K562 (cell line): Measurements from ENCODE around the gene KRT36. TPM values are rescaled to one million over a fixed set of nuclear protein-coding genes. Genes with fewer than 3 reads are reported as not detected.

ENCODE experiments used
- ATAC-seq: fragments of 200-7000 bp; cut with Tn5 transposase; 3 replicates; pipeline ENCODE4 v1.9.1; 2020; ENCODE audit warnings: moderate library complexity
- BruUV-seq: library from RNA; stranded (reverse); fragments of 400-500 nt; replicated peaks from 2 replicates; lab custom pipeline; 2021; lab: Mats Ljungman, UMichigan
- CTCF ChIA-PET: fragments of 300-600 bp; formaldehyde crosslinking; extraction: SDS; loops from one replicate; lab custom pipeline; 2021; ENCODE audit warnings: low intra/inter-chr PET ratio; lab: Yijun Ruan, JAX
- POLR2A ChIA-PET: fragments of 300-600, 350-650 bp; sonication (Branson Sonifier 250); formaldehyde crosslinking; extraction: SDS; loops from one replicate; lab custom pipeline; 2021; ENCODE audit warnings: antibody characterized with exemption, inconsistent platforms; lab: Yijun Ruan, JAX
- DNase-seq, 4 experiments: peaks; one replicate each; pipeline versions ENCODE4 v3.0.0 to v3.0.0-alpha.2; 2011 to 2018; ENCODE audit warnings: low spot score in 3 of 4, mixed read lengths in 3 of 4; ENCODE audit errors: extremely low read depth in 1 of 4
- FAIRE-seq: peaks from 2 replicates; lab custom pipeline; 2011; peaks lifted over from hg19 to GRCh38; lab: Jason Lieb, UNC
- H2AFZ ChIP-seq: 2 replicates; pipeline ENCODE4 v1.6.0; 2011; ENCODE audit warnings: low read depth, low read length, control low read depth, inconsistent platforms
- H3K27ac ChIP-seq: fragments of 200-600 bp; 3 replicates; pipeline ENCODE4 v1.8.0; 2011; ENCODE audit warnings: low read depth, mild to moderate bottlenecking, control low read depth, inconsistent platforms, low read length, moderate library complexity, mixed read lengths; ENCODE audit errors: extremely low read depth
- H3K27me3 ChIP-seq, 2 experiments: fragments of 300-600 bp in 1 of 2; 2 replicates in 1 of 2; 3 replicates in 1 of 2; pipeline versions ENCODE4 v1.6.0 to v1.8.0; 2011; ENCODE audit warnings: inconsistent platforms in 2 of 2, low read length in 2 of 2, mild to moderate bottlenecking in 1 of 2, mixed read lengths in 1 of 2, moderate library complexity in 1 of 2; ENCODE audit not compliant: control insufficient read depth in 2 of 2, insufficient read depth in 2 of 2
- H3K36me3 ChIP-seq: fragments of 300-600 bp; 3 replicates; pipeline ENCODE4 v1.8.0; 2011; ENCODE audit warnings: mild to moderate bottlenecking, low read length, inconsistent platforms; ENCODE audit not compliant: control insufficient read depth, insufficient read depth
- H3K4me1 ChIP-seq, 2 experiments: fragments of 200-600 bp in 1 of 2; replicated peaks in 1 of 2; 2 replicates in 1 of 2; 3 replicates in 1 of 2; pipeline versions ENCODE4 v1.5.1 to v1.8.0; 2011; ENCODE audit warnings: inconsistent platforms in 2 of 2, low read length in 2 of 2, mild to moderate bottlenecking in 1 of 2, mixed read lengths in 1 of 2, moderate library complexity in 1 of 2; ENCODE audit not compliant: control insufficient read depth in 2 of 2, insufficient read depth in 2 of 2
- H3K4me2 ChIP-seq: 2 replicates; pipeline ENCODE4 v1.6.1; 2011; ENCODE audit warnings: low read length, control low read depth, inconsistent platforms, mixed read lengths; ENCODE audit not compliant: insufficient read depth
- H3K4me3 ChIP-seq: fragments of 200-600 bp; sonication (generic), shearing (Covaris generic); 2 replicates; pipeline ENCODE4 v1.5.1; 2016; ENCODE audit warnings: control low read depth, inconsistent platforms
- H3K79me2 ChIP-seq: fragments of 200-600 bp; 3 replicates; pipeline ENCODE4 v1.8.0; 2011; ENCODE audit warnings: low read length, inconsistent platforms; ENCODE audit not compliant: control insufficient read depth, insufficient read depth
- H3K9ac ChIP-seq, 2 experiments: 2 replicates each; pipeline versions ENCODE4 v1.6.0 to v1.6.1; 2011; ENCODE audit warnings: low read depth in 2 of 2, low read length in 2 of 2, control low read depth in 1 of 2, inconsistent platforms in 1 of 2, mild to moderate bottlenecking in 1 of 2, mixed read lengths in 1 of 2; ENCODE audit not compliant: insufficient read depth in 1 of 2
- H3K9me1 ChIP-seq: one replicate; pipeline ENCODE4 v1.6.0; 2011; ENCODE audit warnings: inconsistent platforms, mild to moderate bottlenecking, low read length, moderate library complexity; ENCODE audit not compliant: control insufficient read depth, insufficient read depth
- H3K9me3 ChIP-seq: replicated peaks from 2 replicates; pipeline ENCODE4 v1.5.1; 2011; ENCODE audit warnings: low read depth, low read length, inconsistent platforms; ENCODE audit not compliant: control insufficient read depth, insufficient read depth
- H4K20me1 ChIP-seq: replicated peaks from 2 replicates; pipeline ENCODE4 v1.6.1; 2011; ENCODE audit warnings: low read length, inconsistent platforms, mixed read lengths; ENCODE audit not compliant: control insufficient read depth, insufficient read depth
- CBX1 ChIP-seq: sonication (generic); IDR thresholded peaks from 2 replicates; pipeline ENCODE4 v1.6.1; 2016; ENCODE audit warnings: antibody characterized with exemption, low read depth, mild to moderate bottlenecking
- FOXJ2 ChIP-seq: fragments of 200-800 bp; sonication (Bioruptor generic); IDR thresholded peaks from 2 replicates; pipeline ENCODE4 v1.6.1; 2016; ENCODE audit warnings: missing genetic modification characterization, missing compliant biosample characterization
- HMGXB4 ChIP-seq: sonication (generic); formaldehyde crosslinking; IDR thresholded peaks from 2 replicates; pipeline ENCODE4 v1.8.1; 2023; ENCODE audit warnings: mild to moderate bottlenecking, missing genetic modification reagents
- L3MBTL2 ChIP-seq: fragments of 450-650 bp; IDR thresholded peaks from 2 replicates; pipeline ENCODE4 v1.6.1; 2016; ENCODE audit warnings: mild to moderate bottlenecking, moderate library complexity
- NR0B1 ChIP-seq: fragments of 450-650 bp; IDR thresholded peaks from one replicate; pipeline ENCODE4 v1.6.1; 2018; ENCODE audit warnings: mild to moderate bottlenecking, moderate library complexity; ENCODE audit not compliant: partially characterized antibody
- TAF1 ChIP-seq: IDR thresholded peaks from 2 replicates; pipeline ENCODE4 v1.6.1; 2011; ENCODE audit warnings: mild to moderate bottlenecking, low read length, moderate library complexity; ENCODE audit not compliant: insufficient read depth, control insufficient read depth, severe bottlenecking; ENCODE audit errors: extremely low read depth
- TCF15 ChIP-seq: fragments of 250-450 bp; sonication (Bioruptor Pico); IDR thresholded peaks from 2 replicates; pipeline ENCODE4 v1.8.0; 2022; ENCODE audit warnings: moderate library complexity, mild to moderate bottlenecking, inconsistent platforms
- TFAM ChIP-seq: fragments of 250-450 bp; sonication (Bioruptor Pico); conservative IDR thresholded peaks from 2 replicates; pipeline ENCODE4 v1.5.0; 2021; ENCODE audit warnings: mild to moderate bottlenecking, moderate library complexity
- ZBTB12 ChIP-seq: fragments of 250-450 bp; sonication (Bioruptor Pico); IDR thresholded peaks from 2 replicates; pipeline ENCODE4 v1.4.0; 2020
- WGBS: fragments of 100-300 bp; shearing (Covaris generic); methylation state at CpG from one replicate; pipeline ENCODE4 v1.1.6; 2016; ENCODE audit warnings: low coverage, mixed read lengths; ENCODE audit not compliant: insufficient coverage; ENCODE audit errors: missing lambda C conversion rate; 5-methylcytosine and 5-hydroxymethylcytosine counted together
- in situ Hi-C: fragments of 300-500 bp; cut with MboI; formaldehyde crosslinking; loops from 4 replicates; pipeline ENCODE4 v1.15.0; 2018; ENCODE audit warnings: inconsistent platforms, mixed read lengths
- intact Hi-C: fragments of 100-400 bp; cut with micrococcal nuclease; formaldehyde crosslinking; loops from 2 replicates; pipeline ENCODE4 v1.14.2; 2022
- polyA plus RNA-seq, 8 experiments: library from polyadenylated mRNA; depleted of rRNA in 4 of 8; stranded (reverse) in 5 of 8; unstranded in 3 of 8; fragments of >200 nt; fragmentation: Nextera tagmentation in 2 of 8; fragmentation: Illumina TruSeq in 1 of 8; extraction: Ambion mirVana in 2 of 8; extraction: Trizol in 1 of 8; gene quantifications; 2 replicates each; pipeline versions ENCODE4 v1.2.1 to v1.2.3, GENCODE V29; 2011 to 2014; ENCODE audit warnings: inconsistent platforms in 1 of 8, missing spikeins in 1 of 8
- total RNA-seq, 7 experiments: library from RNA; depleted of rRNA in 6 of 7; stranded (reverse); fragments of >200 nt in 6 of 7; fragmentation: Illumina TruSeq in 2 of 7; extraction: Trizol in 2 of 7; gene quantifications; 2 replicates each; pipeline versions ENCODE4 v1.2.1 to v1.2.3, GENCODE V29; 2011 to 2021; ENCODE audit warnings: low replicate concordance in 1 of 7

KRT36 gene
- total and polyA plus RNA-seq, 9 of the 15 experiments (the other 6 are each of a cell fraction or from before 2014, with no cell fraction given), result 0.04 TPM; not detected in 8

GRCh38 chr17:41539071-41539492 is 49.4 kb upstream of the KRT36 start (continued):
- TF ChIP-seq L3MBTL2 (no peak), ZBTB12 (CRISPR knock-in tag) (no peak), TCF15 (CRISPR knock-in tag) (no peak)

GRCh38 chr17:41538565-41538991 is 48.9 kb upstream of the KRT36 start:
- no peak for DNase-seq
- Histone ChIP-seq H3K9ac (peak overlapping the region in 1 of 2 experiments; percentile 12; a peak in 1 of 4 replicates), H3K4me3 (no peak overlapping the region), H3K79me2 (no peaks in the 10 kb centered on the region), H3K9me1 (no peaks in the 10 kb centered on the region), H3K36me3 (no peaks in the 10 kb centered on the region), H3K9me3 (no peaks in the 10 kb centered on the region), H2AFZ (no peak overlapping the region), H3K27me3 (no peaks in the 10 kb centered on the region), H3K4me2 (no peak overlapping the region), H3K4me1 (peaks cover 16 to 19% of the 10 kb centered on the region in 2 experiments), H3K27ac (no peak overlapping the region), H4K20me1 (no peaks in the 10 kb centered on the region)
- TF ChIP-seq TAF1, result no peak
- TF ChIP-seq CBX1, result no peak
- TF ChIP-seq HMGXB4 (CRISPR knock-in tag), result no peak
- no peak for TF ChIP-seq TFAM (CRISPR knock-in tag)
- no peak for TF ChIP-seq NR0B1
- no peak for TF ChIP-seq FOXJ2 (tag)
- no peak for ATAC-seq
- BruUV-seq, result no TSS peak
- intact Hi-C loops (no loop called here), in situ Hi-C loops (no loop called here)
- CTCF ChIA-PET, result no interaction called here
- 54% methylated on average over 5 of the region's 5 CpGs for whole genome bisulfite sequencing
- POLR2A ChIA-PET, result interaction anchor here (0.6 to 0.7 kb wide), 2 partner anchors 16 to 55 kb away, joined by 3 read pairs; no protein-coding TSS in a partner anchor
- FAIRE-seq, result no peak
